GM23338 (cell line): Measurements from ENCODE around the gene TPR.

ENCODE experiments used
- EZH2 ChIP-seq: fragments of 200-600 bp; sonication (generic); IDR thresholded peaks from one replicate; pipeline ENCODE4 v1.8.0; 2017; ENCODE audit warnings: antibody characterized with exemption, mild to moderate bottlenecking, low read depth; ENCODE audit not compliant: unreplicated experiment
- EZH2phosphoT487 ChIP-seq: fragments of 200-600 bp; sonication (generic); IDR thresholded peaks from one replicate; pipeline ENCODE4 v1.8.1; 2018; ENCODE audit warnings: antibody characterized with exemption; ENCODE audit not compliant: unreplicated experiment
- JUNB ChIP-seq: IDR thresholded peaks from one replicate; pipeline ENCODE4 v1.6.1; 2016; ENCODE audit warnings: antibody characterized with exemption; ENCODE audit not compliant: unreplicated experiment
- NANOG ChIP-seq: IDR thresholded peaks from 2 replicates; pipeline ENCODE4 v1.6.1; 2016; ENCODE audit warnings: antibody characterized with exemption, borderline replicate concordance
- POLR2AphosphoS5 ChIP-seq: IDR thresholded peaks from 2 replicates; pipeline ENCODE4 v1.6.1; 2016; ENCODE audit warnings: antibody characterized with exemption, low read depth
- ZNF114 ChIP-seq: fragments of 250-450 bp; sonication (Bioruptor Pico); IDR thresholded peaks from 2 replicates; pipeline ENCODE4 v1.5.0; 2020; ENCODE audit warnings: mild to moderate bottlenecking, moderate library complexity
- TF ChIP-seq, protein P1 (sequence below), 2 experiments: fragments of 200-600 bp in 1 of 2; sonication (generic) in 1 of 2; conservative IDR thresholded peaks; 2 replicates each; pipeline versions ENCODE4 v1.5.1 to v1.6.1; 2016 to 2017; ENCODE audit warnings: antibody characterized with exemption in 2 of 2, low read depth in 2 of 2, mild to moderate bottlenecking in 2 of 2, moderate library complexity in 1 of 2
- TF ChIP-seq, protein P2 (sequence below): IDR thresholded peaks from one replicate; pipeline ENCODE4 v1.6.1; 2018; ENCODE audit warnings: antibody characterized with exemption; ENCODE audit not compliant: unreplicated experiment

DNA sequence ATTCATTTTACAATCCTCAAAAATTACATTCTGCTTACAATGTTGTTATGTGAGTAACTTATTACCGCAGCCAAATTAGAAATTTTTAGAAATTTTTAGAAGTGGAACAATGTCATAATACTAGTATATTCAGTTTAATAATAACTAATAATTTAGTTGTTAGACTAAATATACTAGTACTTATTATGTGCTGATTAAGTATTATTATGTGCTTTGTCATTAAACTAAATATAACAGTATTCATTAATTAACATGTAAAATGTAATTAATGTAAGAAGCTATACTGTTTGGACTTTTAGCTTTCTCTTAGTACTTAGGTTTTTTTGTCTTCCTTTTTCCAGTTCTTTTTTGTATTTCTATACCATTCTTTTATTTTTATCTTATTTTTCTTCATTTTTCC lies 15.9 kb upstream of the TPR start:
- TF ChIP-seq, protein P1, sequence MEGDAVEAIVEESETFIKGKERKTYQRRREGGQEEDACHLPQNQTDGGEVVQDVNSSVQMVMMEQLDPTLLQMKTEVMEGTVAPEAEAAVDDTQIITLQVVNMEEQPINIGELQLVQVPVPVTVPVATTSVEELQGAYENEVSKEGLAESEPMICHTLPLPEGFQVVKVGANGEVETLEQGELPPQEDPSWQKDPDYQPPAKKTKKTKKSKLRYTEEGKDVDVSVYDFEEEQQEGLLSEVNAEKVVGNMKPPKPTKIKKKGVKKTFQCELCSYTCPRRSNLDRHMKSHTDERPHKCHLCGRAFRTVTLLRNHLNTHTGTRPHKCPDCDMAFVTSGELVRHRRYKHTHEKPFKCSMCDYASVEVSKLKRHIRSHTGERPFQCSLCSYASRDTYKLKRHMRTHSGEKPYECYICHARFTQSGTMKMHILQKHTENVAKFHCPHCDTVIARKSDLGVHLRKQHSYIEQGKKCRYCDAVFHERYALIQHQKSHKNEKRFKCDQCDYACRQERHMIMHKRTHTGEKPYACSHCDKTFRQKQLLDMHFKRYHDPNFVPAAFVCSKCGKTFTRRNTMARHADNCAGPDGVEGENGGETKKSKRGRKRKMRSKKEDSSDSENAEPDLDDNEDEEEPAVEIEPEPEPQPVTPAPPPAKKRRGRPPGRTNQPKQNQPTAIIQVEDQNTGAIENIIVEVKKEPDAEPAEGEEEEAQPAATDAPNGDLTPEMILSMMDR (conservative IDR thresholded peaks at IDR 0.05; ENCODE audit: low read depth in 2 of 2): no peak
- no peak for TF ChIP-seq POLR2AphosphoS5
- no peak for TF ChIP-seq EZH2
- TF ChIP-seq, protein P2, sequence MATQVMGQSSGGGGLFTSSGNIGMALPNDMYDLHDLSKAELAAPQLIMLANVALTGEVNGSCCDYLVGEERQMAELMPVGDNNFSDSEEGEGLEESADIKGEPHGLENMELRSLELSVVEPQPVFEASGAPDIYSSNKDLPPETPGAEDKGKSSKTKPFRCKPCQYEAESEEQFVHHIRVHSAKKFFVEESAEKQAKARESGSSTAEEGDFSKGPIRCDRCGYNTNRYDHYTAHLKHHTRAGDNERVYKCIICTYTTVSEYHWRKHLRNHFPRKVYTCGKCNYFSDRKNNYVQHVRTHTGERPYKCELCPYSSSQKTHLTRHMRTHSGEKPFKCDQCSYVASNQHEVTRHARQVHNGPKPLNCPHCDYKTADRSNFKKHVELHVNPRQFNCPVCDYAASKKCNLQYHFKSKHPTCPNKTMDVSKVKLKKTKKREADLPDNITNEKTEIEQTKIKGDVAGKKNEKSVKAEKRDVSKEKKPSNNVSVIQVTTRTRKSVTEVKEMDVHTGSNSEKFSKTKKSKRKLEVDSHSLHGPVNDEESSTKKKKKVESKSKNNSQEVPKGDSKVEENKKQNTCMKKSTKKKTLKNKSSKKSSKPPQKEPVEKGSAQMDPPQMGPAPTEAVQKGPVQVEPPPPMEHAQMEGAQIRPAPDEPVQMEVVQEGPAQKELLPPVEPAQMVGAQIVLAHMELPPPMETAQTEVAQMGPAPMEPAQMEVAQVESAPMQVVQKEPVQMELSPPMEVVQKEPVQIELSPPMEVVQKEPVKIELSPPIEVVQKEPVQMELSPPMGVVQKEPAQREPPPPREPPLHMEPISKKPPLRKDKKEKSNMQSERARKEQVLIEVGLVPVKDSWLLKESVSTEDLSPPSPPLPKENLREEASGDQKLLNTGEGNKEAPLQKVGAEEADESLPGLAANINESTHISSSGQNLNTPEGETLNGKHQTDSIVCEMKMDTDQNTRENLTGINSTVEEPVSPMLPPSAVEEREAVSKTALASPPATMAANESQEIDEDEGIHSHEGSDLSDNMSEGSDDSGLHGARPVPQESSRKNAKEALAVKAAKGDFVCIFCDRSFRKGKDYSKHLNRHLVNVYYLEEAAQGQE: no peak
- no peak for TF ChIP-seq JUNB
- no peak for TF ChIP-seq ZNF114 (CRISPR knock-in tag)
- no peak for TF ChIP-seq EZH2phosphoT487
- TF ChIP-seq NANOG: no peak
